ENCODE measurements around the gene PAM. TPM values are rescaled to one million over a fixed set of nuclear protein-coding genes. Genes with fewer than 3 reads are reported as not detected.

Gene PAM
- total and polyA plus RNA-seq, 3 donors from 2014 or later = 65.5 to 92.5 (median 77.5) TPM

DNA sequence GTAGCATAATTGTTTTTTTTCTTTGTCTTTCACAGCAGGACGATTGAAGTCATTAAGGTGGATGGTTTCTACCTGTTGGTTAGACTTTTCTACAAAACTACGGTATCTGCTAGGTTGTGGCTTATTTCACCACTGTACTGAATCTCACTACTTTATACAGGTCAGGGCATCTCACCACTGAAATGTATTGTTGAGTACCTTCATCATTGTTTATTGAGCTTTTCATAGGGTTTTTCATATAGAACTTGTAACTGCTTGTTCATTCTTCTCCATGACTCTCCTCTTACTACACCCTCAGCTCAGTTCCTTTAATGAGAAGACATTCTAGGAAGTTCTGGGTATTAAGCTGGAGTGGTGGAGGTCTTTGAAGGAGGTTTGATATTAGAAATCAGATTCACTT lies 75.1 kb downstream of the PAM start:
- WGBS, 2 donors = 93 to 95% methylated on average over 2 of the region's 2 CpGs
- intact Hi-C loops (cut with DNase I; ENCODE audit: low total_unique reads) = no loop called here

GRCh38 chr5:102832445-102832844 lies 77.3 kb downstream of the PAM start:
- H3K27me3 ChIP-seq = no peaks in the 10 kb centered on the region
- no peaks in the 10 kb centered on the region for H3K4me1 ChIP-seq
- no peaks in the 10 kb centered on the region for H3K9me3 ChIP-seq
- H3K27ac ChIP-seq = no peak overlapping the region
- TF ChIP-seq POLR2A (IDR thresholded peaks at IDR 0.05) = no peak
- TF ChIP-seq CTCF (IDR thresholded peaks at IDR 0.05) = no peak
- DNase-seq = no peak
- no peaks in the 10 kb centered on the region for H3K36me3 ChIP-seq (ENCODE audit: low read depth, missing control alignments)
- intact Hi-C loops (cut with DNase I; ENCODE audit: low total_unique reads) = no loop called here
- H3K4me3 ChIP-seq = no peak overlapping the region

More for the DNA sequence above, 75.1 kb downstream of the PAM start:
- no peak for TF ChIP-seq POLR2A (IDR thresholded peaks at IDR 0.05)
- TF ChIP-seq CTCF (IDR thresholded peaks at IDR 0.05) = no peak
- H3K36me3 ChIP-seq (ENCODE audit: low read depth, missing control alignments) = no peaks in the 10 kb centered on the region
- no peak overlapping the region for H3K4me3 ChIP-seq
- no peak overlapping the region for H3K27ac ChIP-seq
- no peak for DNase-seq
- no peaks in the 10 kb centered on the region for H3K9me3 ChIP-seq
- no peaks in the 10 kb centered on the region for H3K27me3 ChIP-seq
- H3K4me1 ChIP-seq = no peaks in the 10 kb centered on the region

GRCh38 chr5:102833146-102833545 lies 78.0 kb downstream of the PAM start:
- TF ChIP-seq CTCF (IDR thresholded peaks at IDR 0.05) = no peak
- TF ChIP-seq POLR2A (IDR thresholded peaks at IDR 0.05) = no peak
- 31 to 33% methylated on average over 1 of the region's 1 CpG for WGBS, 2 donors
- no peaks in the 10 kb centered on the region for H3K9me3 ChIP-seq
- no peaks in the 10 kb centered on the region for H3K36me3 ChIP-seq (ENCODE audit: low read depth, missing control alignments)
- H3K27me3 ChIP-seq = no peaks in the 10 kb centered on the region
- no peak for DNase-seq
- H3K4me1 ChIP-seq = no peaks in the 10 kb centered on the region
- H3K27ac ChIP-seq = no peak overlapping the region
- intact Hi-C loops (cut with DNase I; ENCODE audit: low total_unique reads) = no loop called here
- H3K4me3 ChIP-seq = no peak overlapping the region

DNA sequence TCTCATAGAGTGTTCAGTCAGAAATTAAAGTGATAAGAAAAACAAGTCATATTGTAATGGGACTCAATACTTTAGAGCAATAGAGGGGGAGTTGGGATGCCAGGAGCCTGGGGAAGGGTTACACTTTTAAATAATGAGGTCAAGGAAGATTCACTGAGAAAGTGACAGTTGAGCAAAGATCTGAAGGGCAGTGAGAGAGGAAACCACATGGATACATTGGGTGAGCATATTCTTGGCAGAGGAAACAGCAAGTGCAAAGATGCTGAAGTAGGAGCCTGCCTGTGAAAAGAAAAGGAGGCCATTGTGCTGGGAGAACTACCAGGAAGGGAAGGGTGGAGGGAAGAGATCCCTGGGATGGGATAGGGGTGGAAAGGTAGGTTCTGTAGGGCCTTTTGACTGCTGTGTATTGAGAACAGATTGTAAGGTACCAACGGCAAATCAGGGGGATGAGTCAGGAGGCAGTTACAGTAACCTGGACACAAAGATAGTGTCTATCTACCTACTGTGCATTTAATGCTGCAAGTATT lies 79.4 kb downstream of the PAM start:
- Histone ChIP-seq H3K36me3 (ENCODE audit: low read depth, missing control alignments) (no peaks in the 10 kb centered on the region), H3K4me1 (no peaks in the 10 kb centered on the region), H3K9me3 (no peaks in the 10 kb centered on the region), H3K4me3 (no peak overlapping the region), H3K27ac (no peak overlapping the region), H3K27me3 (no peaks in the 10 kb centered on the region)
- intact Hi-C loops (cut with DNase I; ENCODE audit: low total_unique reads) = no loop called here
- WGBS, 2 donors = 87 to 94% methylated on average over 1 of the region's 1 CpG
- TF ChIP-seq CTCF (IDR thresholded peaks at IDR 0.05) (no peak), POLR2A (IDR thresholded peaks at IDR 0.05) (no peak)
- DNase-seq = no peak

GRCh38 chr5:102835717-102836116 lies 80.6 kb downstream of the PAM start:
- no peak for DNase-seq
- Histone ChIP-seq H3K4me1 (no peaks in the 10 kb centered on the region), H3K9me3 (no peaks in the 10 kb centered on the region), H3K27ac (no peak overlapping the region), H3K4me3 (no peak overlapping the region), H3K27me3 (no peaks in the 10 kb centered on the region), H3K36me3 (ENCODE audit: low read depth, missing control alignments) (no peaks in the 10 kb centered on the region)
- WGBS, 2 donors = 89 to 97% methylated on average over 2 of the region's 2 CpGs
- intact Hi-C loops (cut with DNase I; ENCODE audit: low total_unique reads) = no loop called here
- TF ChIP-seq POLR2A (IDR thresholded peaks at IDR 0.05) = no peak
- TF ChIP-seq CTCF (IDR thresholded peaks at IDR 0.05) = no peak

Data from testis (tissue), 3 donors.